Measurements from ENCODE around the gene FGF2.

DNA sequence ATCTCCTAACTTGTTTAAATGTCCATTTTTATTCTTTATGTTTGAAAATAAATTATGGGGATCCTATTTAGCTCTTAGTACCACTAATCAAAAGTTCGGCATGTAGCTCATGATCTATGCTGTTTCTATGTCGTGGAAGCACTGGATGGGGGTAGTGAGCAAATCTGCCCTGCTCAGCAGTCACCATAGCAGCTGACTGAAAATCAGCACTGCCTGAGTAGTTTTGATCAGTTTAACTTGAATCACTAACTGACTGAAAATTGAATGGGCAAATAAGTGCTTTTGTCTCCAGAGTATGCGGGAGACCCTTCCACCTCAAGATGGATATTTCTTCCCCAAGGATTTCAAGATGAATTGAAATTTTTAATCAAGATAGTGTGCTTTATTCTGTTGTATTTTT, 68.2 kb downstream of the FGF2 start:
- TF ChIP-seq, protein P1, sequence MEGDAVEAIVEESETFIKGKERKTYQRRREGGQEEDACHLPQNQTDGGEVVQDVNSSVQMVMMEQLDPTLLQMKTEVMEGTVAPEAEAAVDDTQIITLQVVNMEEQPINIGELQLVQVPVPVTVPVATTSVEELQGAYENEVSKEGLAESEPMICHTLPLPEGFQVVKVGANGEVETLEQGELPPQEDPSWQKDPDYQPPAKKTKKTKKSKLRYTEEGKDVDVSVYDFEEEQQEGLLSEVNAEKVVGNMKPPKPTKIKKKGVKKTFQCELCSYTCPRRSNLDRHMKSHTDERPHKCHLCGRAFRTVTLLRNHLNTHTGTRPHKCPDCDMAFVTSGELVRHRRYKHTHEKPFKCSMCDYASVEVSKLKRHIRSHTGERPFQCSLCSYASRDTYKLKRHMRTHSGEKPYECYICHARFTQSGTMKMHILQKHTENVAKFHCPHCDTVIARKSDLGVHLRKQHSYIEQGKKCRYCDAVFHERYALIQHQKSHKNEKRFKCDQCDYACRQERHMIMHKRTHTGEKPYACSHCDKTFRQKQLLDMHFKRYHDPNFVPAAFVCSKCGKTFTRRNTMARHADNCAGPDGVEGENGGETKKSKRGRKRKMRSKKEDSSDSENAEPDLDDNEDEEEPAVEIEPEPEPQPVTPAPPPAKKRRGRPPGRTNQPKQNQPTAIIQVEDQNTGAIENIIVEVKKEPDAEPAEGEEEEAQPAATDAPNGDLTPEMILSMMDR (IDR thresholded peaks at IDR 0.05), result no peak
- no peak for TF ChIP-seq EP300 (IDR thresholded peaks at IDR 0.05)
